ENCODE measurements around the gene NKRF. TPM values are rescaled to one million over a fixed set of nuclear protein-coding genes. Genes with fewer than 3 reads are reported as not detected.
"Not testable (repeated sequence)": the region's sequence is repeated elsewhere in the genome, so short reads cannot be mapped to it uniquely, and the experiment has no call there.

NKRF gene
- total and polyA plus RNA-seq, 2 donors = 5.4 to 13.3 TPM

DNA sequence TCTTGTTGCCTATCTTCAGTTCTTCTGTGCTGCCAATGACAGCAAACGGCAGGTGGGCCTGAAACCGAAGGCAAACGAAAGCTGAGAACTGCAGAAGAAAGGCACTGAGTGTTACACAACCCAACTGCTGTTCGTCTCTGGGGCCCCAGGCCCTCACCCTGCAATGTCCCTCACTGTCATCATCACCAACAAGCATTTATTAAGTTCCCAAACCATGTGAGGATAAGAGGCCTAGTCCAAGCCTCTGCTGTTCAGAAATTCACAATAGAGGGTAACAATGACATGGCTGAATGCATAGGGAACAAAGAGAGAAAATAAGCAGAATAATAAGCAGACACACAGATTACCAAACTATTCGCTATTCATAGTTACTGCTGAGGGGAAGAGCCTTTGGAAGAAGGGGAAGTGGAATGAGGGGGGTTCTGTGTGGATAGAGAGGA lies 34.5 kb upstream of the NKRF start:
- Histone ChIP-seq H3K9me3 (ENCODE audit: control insufficient read depth in 2 of 2, insufficient read depth in 1 of 2, low read length in 1 of 2) (no peaks in the 10 kb centered on the region), H3K4me1 (ENCODE audit: control insufficient read depth in 2 of 2, insufficient read depth in 2 of 2, low read length in 2 of 2) (no peaks in the 10 kb centered on the region), H3K27me3 (ENCODE audit: control insufficient read depth in 2 of 2, insufficient read depth in 1 of 2, low read length in 1 of 2) (no peaks in the 10 kb centered on the region), H3K27ac (ENCODE audit: low read depth in 1 of 2, low read length in 1 of 2) (no peak overlapping the region), H3K4me3 (ENCODE audit: low read length in 2 of 2) (no peak overlapping the region), H3K36me3 (ENCODE audit: control insufficient read depth in 2 of 2, insufficient read depth in 2 of 2, low read length in 1 of 2) (peaks cover 68 to 85% of the 10 kb centered on the region in 2 donors)
- WGBS = 97% methylated on average over 5 of the region's 5 CpGs
- DNase-seq (ENCODE audit: low read depth in 6 of 9, low spot score in 9 of 9) = no peak

DNA sequence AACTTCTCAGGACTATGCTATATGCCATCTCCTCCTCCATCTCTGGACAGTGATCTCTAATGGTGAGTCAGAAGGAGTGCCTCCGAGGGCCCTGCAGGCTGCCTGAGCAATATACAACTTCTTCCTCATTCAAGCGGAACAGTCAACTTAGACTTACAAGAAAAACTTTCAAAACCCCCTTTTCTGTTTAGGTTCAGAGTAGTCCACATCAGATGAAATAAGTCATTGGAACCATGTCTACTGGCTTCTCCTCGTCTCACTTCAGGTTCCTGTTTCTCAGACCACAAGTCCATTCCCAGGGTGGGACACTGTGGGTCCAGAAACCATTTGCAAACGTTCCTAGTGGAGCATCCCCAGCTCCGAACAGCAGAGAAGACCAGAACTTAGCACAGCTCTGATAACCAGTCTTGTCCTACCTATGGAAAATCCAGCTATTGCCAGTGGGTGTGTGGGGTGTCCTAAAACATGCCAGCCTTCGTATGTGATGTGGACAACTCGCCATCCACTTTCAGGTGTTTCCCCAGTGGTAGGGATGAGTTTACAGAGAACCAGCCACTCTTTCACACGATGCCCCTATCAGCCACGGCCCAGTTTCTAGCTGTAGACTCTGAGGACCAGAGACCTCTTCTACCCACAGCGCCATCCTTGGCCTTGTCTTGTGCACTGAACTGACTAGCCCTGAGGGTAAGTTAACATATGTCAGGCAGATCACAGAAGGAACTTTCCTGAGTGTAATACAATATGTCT lies 32.7 kb upstream of the NKRF start:
- 90% methylated on average over 10 of the region's 10 CpGs for WGBS
- H3K4me3 ChIP-seq (ENCODE audit: low read length in 2 of 2) = no peak overlapping the region
- H3K27me3 ChIP-seq (ENCODE audit: control insufficient read depth in 2 of 2, insufficient read depth in 1 of 2, low read length in 1 of 2) = no peaks in the 10 kb centered on the region
- peaks cover 71 to 91% of the 10 kb centered on the region in 2 donors for H3K36me3 ChIP-seq (ENCODE audit: control insufficient read depth in 2 of 2, insufficient read depth in 2 of 2, low read length in 1 of 2)
- peaks cover 0 to 4% of the 10 kb centered on the region in 2 donors for H3K4me1 ChIP-seq (ENCODE audit: control insufficient read depth in 2 of 2, insufficient read depth in 2 of 2, low read length in 2 of 2)
- no peaks in the 10 kb centered on the region for H3K9me3 ChIP-seq (ENCODE audit: control insufficient read depth in 2 of 2, insufficient read depth in 1 of 2, low read length in 1 of 2)
- no peak overlapping the region for H3K27ac ChIP-seq (ENCODE audit: low read depth in 1 of 2, low read length in 1 of 2)
- DNase-seq (ENCODE audit: low read depth in 6 of 9, low spot score in 9 of 9) = no peak

DNA sequence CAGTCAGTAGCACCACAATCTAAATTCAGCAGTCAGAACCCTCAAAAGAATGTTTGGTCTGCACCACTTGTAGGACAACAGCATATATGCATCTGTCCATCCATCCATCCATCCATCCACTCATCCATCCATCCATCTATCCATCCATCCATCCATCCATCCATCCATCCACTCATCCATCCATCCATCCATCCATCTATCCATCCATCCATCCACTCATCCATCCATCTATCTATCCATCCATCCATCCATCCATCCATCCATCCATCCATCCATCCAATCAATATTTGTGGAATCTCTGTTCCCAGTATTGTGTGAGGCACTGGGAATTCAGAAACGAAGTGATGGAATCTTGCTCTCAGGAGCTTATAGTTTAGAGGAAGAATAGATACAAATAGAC lies 31.2 kb upstream of the NKRF start:
- not testable (repeated sequence) for DNase-seq (ENCODE audit: low read depth in 6 of 9, low spot score in 9 of 9); H3K4me3 ChIP-seq (ENCODE audit: low read length in 2 of 2); H3K4me1 ChIP-seq (ENCODE audit: control insufficient read depth in 2 of 2, insufficient read depth in 2 of 2, low read length in 2 of 2); H3K9me3 ChIP-seq (ENCODE audit: control insufficient read depth in 2 of 2, insufficient read depth in 1 of 2, low read length in 1 of 2); H3K27ac ChIP-seq (ENCODE audit: low read depth in 1 of 2, low read length in 1 of 2); H3K27me3 ChIP-seq (ENCODE audit: control insufficient read depth in 2 of 2, insufficient read depth in 1 of 2, low read length in 1 of 2)
- WGBS = 98% methylated on average over 1 of the region's 1 CpG
- H3K36me3 ChIP-seq (ENCODE audit: control insufficient read depth in 2 of 2, insufficient read depth in 2 of 2, low read length in 1 of 2) = peaks cover 73 to 91% of the 10 kb centered on the region in 2 donors

- no peak for DNase-seq (ENCODE audit: low read depth in 6 of 9, low spot score in 9 of 9)
Measured at GRCh38 chrX:119636419-119636818, 30.2 kb upstream of the NKRF start.

GRCh38 chrX:119635799-119636198 lies 29.6 kb upstream of the NKRF start:
- H3K36me3 ChIP-seq (ENCODE audit: control insufficient read depth in 2 of 2, insufficient read depth in 2 of 2, low read length in 1 of 2) = peaks cover 60 to 84% of the 10 kb centered on the region in 2 donors
- peak overlapping the region in 1 of 2 donors; percentile 26 for H3K27ac ChIP-seq (ENCODE audit: low read depth in 1 of 2, low read length in 1 of 2)
- H3K9me3 ChIP-seq (ENCODE audit: control insufficient read depth in 2 of 2, insufficient read depth in 1 of 2, low read length in 1 of 2) = no peaks in the 10 kb centered on the region
- no peak overlapping the region for H3K4me3 ChIP-seq (ENCODE audit: low read length in 2 of 2)
- WGBS = 100% methylated on average over 1 of the region's 1 CpG
- no peak for DNase-seq (ENCODE audit: low read depth in 6 of 9, low spot score in 9 of 9)
- peaks cover 0 to 4% of the 10 kb centered on the region in 2 donors for H3K4me1 ChIP-seq (ENCODE audit: control insufficient read depth in 2 of 2, insufficient read depth in 2 of 2, low read length in 2 of 2)
- H3K27me3 ChIP-seq (ENCODE audit: control insufficient read depth in 2 of 2, insufficient read depth in 1 of 2, low read length in 1 of 2) = no peaks in the 10 kb centered on the region

More at GRCh38 chrX:119636419-119636818, 30.2 kb upstream of the NKRF start:
- H3K9me3 ChIP-seq (ENCODE audit: control insufficient read depth in 2 of 2, insufficient read depth in 1 of 2, low read length in 1 of 2) = no peaks in the 10 kb centered on the region
- 92% methylated on average over 8 of the region's 8 CpGs for WGBS
- H3K27ac ChIP-seq (ENCODE audit: low read depth in 1 of 2, low read length in 1 of 2) = no peak overlapping the region
- H3K4me1 ChIP-seq (ENCODE audit: control insufficient read depth in 2 of 2, insufficient read depth in 2 of 2, low read length in 2 of 2) = peaks cover 0 to 4% of the 10 kb centered on the region in 2 donors
- H3K36me3 ChIP-seq (ENCODE audit: control insufficient read depth in 2 of 2, insufficient read depth in 2 of 2, low read length in 1 of 2) = peaks cover 66 to 89% of the 10 kb centered on the region in 2 donors
- no peak overlapping the region for H3K4me3 ChIP-seq (ENCODE audit: low read length in 2 of 2)
- no peaks in the 10 kb centered on the region for H3K27me3 ChIP-seq (ENCODE audit: control insufficient read depth in 2 of 2, insufficient read depth in 1 of 2, low read length in 1 of 2)

- WGBS = 89% methylated on average over 3 of the region's 3 CpGs
- H3K27me3 ChIP-seq (ENCODE audit: control insufficient read depth in 2 of 2, insufficient read depth in 1 of 2, low read length in 1 of 2) = no peaks in the 10 kb centered on the region
- no peaks in the 10 kb centered on the region for H3K9me3 ChIP-seq (ENCODE audit: control insufficient read depth in 2 of 2, insufficient read depth in 1 of 2, low read length in 1 of 2)
- DNase-seq (ENCODE audit: low read depth in 6 of 9, low spot score in 9 of 9) = no peak
- peaks cover 0 to 4% of the 10 kb centered on the region in 2 donors for H3K4me1 ChIP-seq (ENCODE audit: control insufficient read depth in 2 of 2, insufficient read depth in 2 of 2, low read length in 2 of 2)
- no peak overlapping the region for H3K4me3 ChIP-seq (ENCODE audit: low read length in 2 of 2)
- no peak overlapping the region for H3K27ac ChIP-seq (ENCODE audit: low read depth in 1 of 2, low read length in 1 of 2)
- H3K36me3 ChIP-seq (ENCODE audit: control insufficient read depth in 2 of 2, insufficient read depth in 2 of 2, low read length in 1 of 2) = peaks cover 54 to 82% of the 10 kb centered on the region in 2 donors
Measured at GRCh38 chrX:119635179-119635578, 29.0 kb upstream of the NKRF start.

DNA sequence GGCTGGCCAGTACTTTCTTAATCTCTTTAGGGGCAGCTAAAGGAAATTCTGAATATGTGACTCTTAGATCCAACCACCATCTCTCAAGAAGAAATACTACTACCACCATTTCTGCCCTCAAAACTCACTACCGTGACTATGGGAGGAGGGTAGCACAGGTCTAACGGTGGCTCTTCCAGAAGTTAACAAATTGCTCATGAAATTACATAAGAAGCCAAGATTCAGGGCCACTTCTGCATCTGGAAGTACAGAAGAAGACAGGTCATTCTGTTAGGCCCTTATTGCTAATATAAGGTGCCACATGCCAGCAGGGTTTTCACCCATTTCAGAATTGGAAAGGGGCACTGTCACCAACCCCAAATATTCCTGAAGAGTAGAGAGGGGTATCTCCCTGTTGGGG lies 19.6 kb upstream of the NKRF start:
- no peak for DNase-seq (ENCODE audit: low read depth in 6 of 9, low spot score in 9 of 9)
- Histone ChIP-seq H3K4me1 (ENCODE audit: control insufficient read depth in 2 of 2, insufficient read depth in 2 of 2, low read length in 2 of 2) (peaks cover 0 to 10% of the 10 kb centered on the region in 2 donors), H3K36me3 (ENCODE audit: control insufficient read depth in 2 of 2, insufficient read depth in 2 of 2, low read length in 1 of 2) (peaks cover 45 to 74% of the 10 kb centered on the region in 2 donors), H3K9me3 (ENCODE audit: control insufficient read depth in 2 of 2, insufficient read depth in 1 of 2, low read length in 1 of 2) (no peaks in the 10 kb centered on the region), H3K27me3 (ENCODE audit: control insufficient read depth in 2 of 2, insufficient read depth in 1 of 2, low read length in 1 of 2) (no peaks in the 10 kb centered on the region), H3K4me3 (ENCODE audit: low read length in 2 of 2) (no peak overlapping the region), H3K27ac (ENCODE audit: low read depth in 1 of 2, low read length in 1 of 2) (peak overlapping the region in 1 of 2 donors; percentile 11)
- WGBS = 97% methylated on average over 2 of the region's 2 CpGs

GRCh38 chrX:119624951-119625668 lies 18.9 kb upstream of the NKRF start:
- peak in 1 of 9 donors; percentile 41 for DNase-seq (ENCODE audit: low read depth in 6 of 9, low spot score in 9 of 9)
- Histone ChIP-seq H3K4me1 (ENCODE audit: control insufficient read depth in 2 of 2, insufficient read depth in 2 of 2, low read length in 2 of 2) (peaks cover 0 to 10% of the 10 kb centered on the region in 2 donors), H3K4me3 (ENCODE audit: low read length in 2 of 2) (no peak overlapping the region), H3K27ac (ENCODE audit: low read depth in 1 of 2, low read length in 1 of 2) (peak overlapping the region in 1 of 2 donors; percentile 12), H3K27me3 (ENCODE audit: control insufficient read depth in 2 of 2, insufficient read depth in 1 of 2, low read length in 1 of 2) (no peaks in the 10 kb centered on the region), H3K9me3 (ENCODE audit: control insufficient read depth in 2 of 2, insufficient read depth in 1 of 2, low read length in 1 of 2) (no peaks in the 10 kb centered on the region), H3K36me3 (ENCODE audit: control insufficient read depth in 2 of 2, insufficient read depth in 2 of 2, low read length in 1 of 2) (peaks cover 45 to 69% of the 10 kb centered on the region in 2 donors)
- WGBS = 47% methylated on average over 10 of the region's 10 CpGs

GRCh38 chrX:119624417-119624816 lies 18.2 kb upstream of the NKRF start:
- 99% methylated on average over 11 of the region's 11 CpGs for WGBS
- no peak overlapping the region for H3K4me3 ChIP-seq (ENCODE audit: low read length in 2 of 2)
- DNase-seq (ENCODE audit: low read depth in 6 of 9, low spot score in 9 of 9) = no peak
- no peaks in the 10 kb centered on the region for H3K27me3 ChIP-seq (ENCODE audit: control insufficient read depth in 2 of 2, insufficient read depth in 1 of 2, low read length in 1 of 2)
- no peaks in the 10 kb centered on the region for H3K9me3 ChIP-seq (ENCODE audit: control insufficient read depth in 2 of 2, insufficient read depth in 1 of 2, low read length in 1 of 2)
- no peak overlapping the region for H3K27ac ChIP-seq (ENCODE audit: low read depth in 1 of 2, low read length in 1 of 2)
- peaks cover 0 to 10% of the 10 kb centered on the region in 2 donors for H3K4me1 ChIP-seq (ENCODE audit: control insufficient read depth in 2 of 2, insufficient read depth in 2 of 2, low read length in 2 of 2)
- H3K36me3 ChIP-seq (ENCODE audit: control insufficient read depth in 2 of 2, insufficient read depth in 2 of 2, low read length in 1 of 2) = peaks cover 43 to 64% of the 10 kb centered on the region in 2 donors
